HG03378 (cell line): ENCODE data around the gene ASAP3.

Experiments
- ATAC-seq: cut with Tn5 transposase; IDR thresholded peaks from one replicate; pipeline ENCODE4 v1.9.1; 2021; ENCODE audit warnings: mild to moderate bottlenecking, moderate library complexity; ENCODE audit not compliant: unreplicated experiment

ASAP3 gene

GRCh38 chr1:23478896-23479665 lies 4.9 kb downstream of the ASAP3 start:
- no peak for ATAC-seq

DNA sequence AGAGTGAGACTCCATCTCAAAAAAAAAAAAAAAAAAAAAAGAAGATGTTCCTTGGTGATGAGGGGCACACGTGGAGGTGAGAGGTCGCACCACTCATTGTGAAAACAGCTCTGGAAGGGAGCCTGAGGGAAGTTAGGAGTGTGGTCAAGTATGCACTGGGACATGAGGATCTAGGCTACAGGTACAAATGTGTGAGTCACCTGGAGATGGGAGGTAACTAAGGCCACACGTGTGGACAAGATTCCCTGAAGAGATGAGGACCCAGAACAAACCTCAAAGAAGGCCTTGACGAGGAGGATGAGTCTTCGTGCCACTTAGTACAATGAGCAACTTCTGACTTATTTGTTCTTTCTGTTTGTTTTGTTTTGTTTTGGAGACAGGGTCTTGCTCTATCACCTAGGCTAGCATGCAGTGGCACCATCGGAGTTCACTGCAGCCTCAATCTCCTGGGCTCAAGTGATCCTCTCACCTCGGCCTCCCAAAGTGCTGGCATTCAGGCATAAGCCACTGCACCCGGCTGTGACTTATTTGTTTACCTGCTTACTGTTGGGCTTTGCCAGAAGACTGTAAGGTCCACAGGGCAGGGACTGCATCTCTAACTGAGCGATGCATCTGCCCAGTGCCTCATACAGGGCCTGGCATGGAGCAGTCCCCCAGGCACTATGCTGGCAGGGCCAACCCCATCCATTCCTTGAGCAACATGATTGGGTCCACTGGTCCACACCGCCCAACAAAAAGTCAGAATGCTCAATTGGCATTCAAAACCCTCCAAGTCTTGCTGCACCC lies 6.4 kb downstream of the ASAP3 start:
- no peak for ATAC-seq

- ATAC-seq = no peak
Observed at GRCh38 chr1:23475641-23476040, 8.3 kb downstream of the ASAP3 start.

GRCh38 chr1:23475134-23475628 lies 8.8 kb downstream of the ASAP3 start:
- ATAC-seq = no peak

GRCh38 chr1:23473037-23473800 lies 10.8 kb downstream of the ASAP3 start:
- no peak for ATAC-seq

GRCh38 chr1:23472351-23473036 lies 11.5 kb downstream of the ASAP3 start:
- ATAC-seq = no peak

DNA sequence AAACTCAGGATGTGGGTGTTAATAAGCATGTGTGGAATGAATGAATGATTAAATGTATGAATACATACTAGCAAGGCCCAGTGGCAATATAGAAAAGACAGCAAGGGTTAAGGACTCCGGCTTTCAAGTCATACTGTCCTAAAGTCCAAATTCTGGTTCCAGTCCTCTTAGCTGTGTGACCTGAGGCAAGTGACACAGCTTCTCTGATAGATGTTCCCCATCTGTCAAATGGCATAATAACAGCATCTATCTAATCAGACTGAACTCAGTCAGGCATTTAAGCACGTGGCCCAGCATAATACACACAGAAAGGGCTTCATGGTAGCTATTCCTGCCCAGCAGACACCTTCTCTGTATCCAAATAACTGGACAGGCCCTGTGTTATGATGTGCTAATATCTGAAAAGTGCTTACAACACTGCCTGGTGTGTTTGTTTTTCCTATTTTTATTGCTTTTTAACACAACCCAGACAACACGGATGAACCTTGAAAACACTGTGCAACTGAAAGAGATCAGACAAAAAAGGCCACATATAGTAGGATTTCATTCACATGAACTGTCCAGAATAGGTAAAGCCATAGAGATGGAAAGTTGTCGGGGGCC lies 12.4 kb downstream of the ASAP3 start:
- no peak for ATAC-seq

- ATAC-seq = no peak
Observed at GRCh38 chr1:23470282-23471070, 13.5 kb downstream of the ASAP3 start.

DNA sequence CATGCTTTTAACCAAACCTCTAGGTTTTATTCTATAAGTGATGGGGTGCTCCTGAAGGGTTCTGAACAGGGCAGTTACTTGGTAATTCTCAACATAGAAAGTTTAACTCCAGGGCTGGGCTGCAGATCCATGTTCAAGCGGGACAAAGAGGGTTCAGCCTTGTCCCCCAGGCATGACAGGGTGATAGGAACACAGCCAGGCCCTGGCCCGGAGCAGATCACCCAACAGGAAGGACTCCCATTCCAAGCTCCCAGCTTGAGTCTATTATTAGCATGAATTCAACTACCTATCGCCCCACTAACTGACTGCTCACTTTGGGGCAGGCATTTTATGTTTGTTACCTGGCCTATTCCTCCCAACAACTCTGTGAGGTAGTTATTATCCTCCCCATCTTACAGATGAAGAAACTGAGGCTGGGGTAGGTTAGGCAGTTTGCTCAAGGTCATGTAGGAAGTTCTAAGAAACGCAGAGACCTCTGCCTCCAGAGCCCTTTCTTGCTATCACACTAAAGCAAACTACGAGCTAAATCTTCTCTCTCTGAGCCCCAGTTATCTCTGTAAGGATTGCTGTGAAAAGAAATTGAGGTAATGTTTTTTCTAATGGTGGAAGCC lies 14.5 kb downstream of the ASAP3 start:
- ATAC-seq = no peak

- ATAC-seq = no peak
Observed at GRCh38 chr1:23466423-23466989, 17.5 kb downstream of the ASAP3 start.

DNA sequence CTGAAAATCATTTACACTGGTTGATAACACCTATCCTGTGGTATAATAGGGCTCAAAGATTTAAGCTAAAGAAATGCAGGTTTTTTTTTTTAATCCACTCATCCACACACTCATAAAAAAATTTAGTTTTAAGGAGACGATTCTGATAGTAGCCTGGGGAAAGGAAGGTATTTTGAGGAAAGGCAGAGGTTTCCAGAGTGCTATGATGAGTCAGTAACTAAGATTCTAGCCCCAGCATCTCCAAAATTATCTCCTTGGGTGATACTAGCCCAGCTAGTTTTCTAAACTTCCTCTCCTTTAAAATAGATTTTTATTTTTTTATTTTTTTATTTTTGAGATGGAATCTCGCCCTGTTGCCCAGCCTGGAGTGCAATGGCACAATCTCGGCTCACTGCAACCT lies 20.7 kb downstream of the ASAP3 start:
- ATAC-seq = no peak

DNA sequence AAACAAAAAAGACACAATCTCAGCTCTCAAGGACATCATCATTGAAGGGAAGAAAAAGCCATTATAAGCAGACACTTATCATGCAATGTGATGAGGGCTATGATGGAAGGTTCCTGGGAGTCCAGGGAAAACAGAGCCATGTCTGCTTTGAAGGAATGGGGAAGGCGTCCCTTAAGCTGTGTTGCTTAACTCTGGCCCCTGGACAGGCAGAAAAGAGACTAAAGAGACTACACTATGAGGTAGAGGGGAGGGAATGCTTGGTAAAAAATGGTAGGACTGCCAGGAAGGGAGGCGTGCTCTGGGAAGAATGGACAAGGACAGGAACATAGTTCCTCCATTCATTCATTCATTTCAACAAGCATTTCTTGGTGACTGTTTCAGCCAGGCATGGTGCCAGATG lies 21.2 kb downstream of the ASAP3 start:
- ATAC-seq = no peak

DNA sequence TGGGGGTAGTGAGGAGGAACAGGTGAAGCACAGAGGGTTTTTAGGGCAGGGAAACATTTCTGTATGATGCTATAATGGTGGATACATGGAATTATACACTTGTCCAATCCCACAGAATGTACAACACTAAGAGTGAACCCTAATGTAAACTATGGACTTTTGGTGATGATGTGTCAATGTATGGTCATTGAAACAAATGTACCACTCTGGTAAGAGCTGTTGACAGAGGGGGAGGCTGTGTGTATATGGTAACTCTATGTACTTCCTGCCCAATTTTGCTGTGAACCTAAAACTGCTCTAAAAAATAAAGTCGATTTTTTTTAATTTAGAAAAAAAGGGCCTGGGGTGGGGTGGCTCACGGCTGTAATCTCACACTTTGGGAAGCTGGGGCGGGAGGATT lies 22.9 kb downstream of the ASAP3 start:
- ATAC-seq = no peak

DNA sequence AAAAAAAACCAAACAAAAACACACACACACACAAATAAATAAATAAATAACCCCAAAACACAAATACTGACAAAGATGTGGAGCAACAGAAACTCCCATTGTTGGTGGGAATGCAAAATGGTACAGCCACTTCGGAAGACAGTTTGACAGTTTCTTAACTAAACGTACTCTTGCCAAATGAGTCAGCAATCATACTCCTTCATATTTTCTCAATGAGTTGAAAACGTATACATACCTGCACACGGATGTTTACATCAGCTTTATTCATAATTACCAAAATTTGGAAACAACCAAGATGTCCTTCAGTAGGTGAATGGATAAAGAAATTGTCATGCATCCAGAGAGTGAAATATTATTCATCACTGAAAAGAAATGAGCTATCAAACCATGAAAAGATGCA lies 23.5 kb downstream of the ASAP3 start:
- ATAC-seq = no peak

DNA sequence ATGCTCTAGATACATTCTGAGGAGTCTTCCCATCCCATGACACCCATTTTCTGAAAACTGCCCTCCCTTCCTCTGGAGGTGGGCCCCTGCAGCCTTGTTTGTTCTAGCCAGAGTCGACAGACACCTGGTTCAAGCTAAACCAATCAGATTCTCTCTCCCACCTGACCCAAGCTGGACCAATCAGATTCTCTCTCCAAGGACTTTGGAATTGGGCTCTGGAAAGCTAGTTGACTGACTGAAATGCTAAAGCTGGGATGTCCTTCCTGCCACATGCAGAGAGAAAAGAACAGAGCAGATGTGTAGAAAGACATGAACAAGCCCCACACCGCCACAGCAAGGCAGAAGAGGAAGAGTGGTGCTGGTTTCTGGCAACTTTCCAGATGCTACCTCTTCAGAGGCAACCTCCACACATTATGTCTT lies 24.6 kb downstream of the ASAP3 start:
- ATAC-seq = no peak

DNA sequence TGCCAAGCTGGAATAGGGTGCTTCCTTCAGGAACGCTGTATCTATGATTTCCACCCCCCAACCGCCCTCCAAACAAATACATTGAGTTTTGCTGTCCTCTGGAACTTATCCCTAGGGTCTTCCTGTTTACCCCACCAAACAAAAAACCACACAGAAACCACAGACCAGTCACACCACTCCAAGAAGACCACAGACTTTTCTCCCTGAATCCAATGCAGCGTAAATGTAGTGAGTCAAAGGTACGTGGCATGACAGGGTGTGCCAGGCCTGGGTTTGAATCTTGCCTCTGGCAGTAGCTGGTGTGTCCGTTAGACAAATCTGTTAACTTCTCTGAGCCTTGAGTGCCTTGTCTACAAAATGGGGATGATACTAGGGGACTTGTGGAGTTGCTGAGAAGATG lies 27.8 kb downstream of the ASAP3 start:
- ATAC-seq = no peak

DNA sequence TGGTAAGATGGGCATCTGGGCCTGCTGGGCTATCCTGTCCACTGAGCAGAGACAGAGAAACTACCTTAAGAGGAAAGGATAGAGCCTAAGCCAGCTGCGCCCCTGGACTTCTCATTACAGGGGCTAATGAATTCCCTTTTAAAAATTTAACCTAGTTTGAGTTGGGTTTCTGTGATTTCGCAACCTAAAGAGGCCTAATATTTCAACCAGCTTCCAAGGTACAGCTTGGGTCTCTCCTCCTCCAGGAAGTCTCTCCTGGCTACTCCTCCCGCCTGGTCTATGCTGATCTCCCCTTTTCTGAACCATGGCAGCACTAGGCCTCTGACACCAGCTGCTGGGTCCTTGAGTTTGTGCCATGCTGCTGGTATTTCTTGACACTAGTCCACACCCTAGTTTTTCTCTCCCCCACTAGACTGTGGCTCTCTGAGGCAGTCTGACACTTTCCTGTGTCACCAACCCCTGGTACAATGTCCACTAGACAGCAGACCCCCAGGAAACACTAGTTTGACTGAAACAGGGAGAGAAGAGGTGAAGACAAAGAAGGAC lies 30.5 kb downstream of the ASAP3 start:
- no peak for ATAC-seq

DNA sequence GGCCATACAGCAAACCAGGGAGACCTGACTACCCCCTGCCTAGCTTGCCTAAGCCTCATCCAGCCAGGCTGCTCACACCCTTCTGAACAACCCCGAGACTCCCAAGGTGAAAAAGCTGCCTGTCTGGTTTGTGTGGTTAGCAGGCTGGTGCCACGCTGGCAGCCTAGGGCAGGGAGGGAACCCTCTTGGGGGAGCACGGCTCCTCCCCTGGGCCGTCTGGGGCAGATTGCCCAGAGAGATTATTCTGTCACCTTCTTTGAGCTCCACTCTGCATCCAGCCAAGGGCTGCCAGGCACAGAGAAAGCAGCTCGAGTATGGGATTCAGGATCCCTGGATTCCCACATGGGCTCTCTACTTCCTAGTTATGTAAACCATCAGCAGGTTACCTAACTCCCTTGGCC lies 32.0 kb downstream of the ASAP3 start:
- ATAC-seq = no peak

GRCh38 chr1:23451441-23451840 lies 32.5 kb downstream of the ASAP3 start:
- no peak for ATAC-seq
